HCT116 (cell line): Measurements from ENCODE around the gene RUNDC3A. TPM values are rescaled to one million over a fixed set of nuclear protein-coding genes. Genes with fewer than 3 reads are reported as not detected.
"Not testable (repeated sequence)": the region's sequence is repeated elsewhere in the genome, so short reads cannot be mapped to it uniquely, and the experiment has no call there.

Source experiments
- ATAC-seq: fragments of 200-7000 bp; cut with Tn5 transposase; 2 replicates; pipeline ENCODE4 v1.9.1; 2020; ENCODE audit warnings: mild to moderate bottlenecking, moderate library complexity
- BruUV-seq: library from RNA; stranded (reverse); fragments of 400-500 nt; replicated peaks from 2 replicates; lab custom pipeline; 2021; lab: Mats Ljungman, UMichigan
- CTCF ChIA-PET: fragments of 300-600 bp; sonication (Branson Sonifier 250); formaldehyde crosslinking; loops from one replicate; lab custom pipeline; 2021; ENCODE audit warnings: antibody characterized with exemption; lab: Charles Lee
- POLR2A ChIA-PET: fragments of 300-600, 350-600 bp; sonication (Branson Sonifier 250); formaldehyde crosslinking; loops from one replicate; lab custom pipeline; 2021; ENCODE audit warnings: antibody characterized with exemption; lab: Charles Lee
- RAD21 ChIA-PET, 2 experiments: fragments of 300-600 bp; sonication (Branson Sonifier 250); formaldehyde crosslinking; loops; one replicate each; lab custom pipeline; 2023; ENCODE audit warnings: low total read pairs in 2 of 2; ENCODE audit not compliant: uncharacterized antibody in 2 of 2, unreplicated experiment in 2 of 2, low non-redundant PET in 1 of 2; lab: Charles Lee
- DNase-seq: peaks from one replicate; pipeline ENCODE4 v3.0.0-alpha.2; 2010; ENCODE audit warnings: low read depth, low spot score
- H2AFZ ChIP-seq: fragments of 200-600 bp; shearing (Covaris generic), sonication (generic); 2 replicates; pipeline ENCODE4 v1.6.1; 2017; ENCODE audit warnings: low read depth, mixed run types, mixed read lengths, antibody characterized with exemption, low read length; ENCODE audit not compliant: poor library complexity, severe bottlenecking
- H3K27ac ChIP-seq: 2 replicates; pipeline ENCODE4 v1.5.1; 2012; ENCODE audit warnings: low read depth, low read length
- H3K27me3 ChIP-seq: fragments of 200-600 bp; sonication (generic); 2 replicates; pipeline ENCODE4 v1.6.1; 2016; ENCODE audit warnings: mixed run types, low read length, mixed read lengths; ENCODE audit not compliant: insufficient read depth
- H3K36me3 ChIP-seq, 2 experiments: fragments of 200-500 bp in 1 of 2; fragments of 200-600 bp in 1 of 2; sonication (Bioruptor generic) in 1 of 2; sonication (generic) in 1 of 2; 2 replicates each; pipeline versions ENCODE4 v1.5.1 to v1.6.1; 2014 to 2016; ENCODE audit warnings: low read length in 2 of 2, inconsistent platforms in 1 of 2, mixed read lengths in 1 of 2, mixed run types in 1 of 2; ENCODE audit not compliant: insufficient read depth in 2 of 2, control insufficient read depth in 1 of 2
- H3K4me1 ChIP-seq, 2 experiments: fragments of 200-600 bp in 1 of 2; sonication (generic) in 1 of 2; 2 replicates each; pipeline versions ENCODE4 v1.5.1 to v1.6.1; 2012 to 2017; ENCODE audit warnings: low read length in 2 of 2, inconsistent platforms in 1 of 2, mild to moderate bottlenecking in 1 of 2, mixed read lengths in 1 of 2, mixed run types in 1 of 2, moderate library complexity in 1 of 2; ENCODE audit not compliant: insufficient read depth in 2 of 2, control insufficient read depth in 1 of 2
- H3K4me2 ChIP-seq: fragments of 200-600 bp; sonication (generic); 2 replicates; pipeline ENCODE4 v1.6.1; 2017; ENCODE audit warnings: mixed run types, low read length, mixed read lengths
- H3K4me3 ChIP-seq, 2 experiments: fragments of 200-600 bp in 1 of 2; sonication (generic) in 1 of 2; replicated peaks in 1 of 2; 2 replicates each; pipeline ENCODE4 v1.5.1; 2011 to 2016; ENCODE audit warnings: low read length in 2 of 2, control low read depth in 1 of 2, low read depth in 1 of 2, mild to moderate bottlenecking in 1 of 2, mixed read lengths in 1 of 2, mixed run types in 1 of 2
- H3K79me2 ChIP-seq: fragments of 200-600 bp; sonication (generic); 2 replicates; pipeline ENCODE4 v1.6.1; 2017; ENCODE audit warnings: mild to moderate bottlenecking, mixed run types, low read length, moderate library complexity, mixed read lengths; ENCODE audit not compliant: insufficient read depth
- H3K9ac ChIP-seq: fragments of 200-600 bp; sonication (generic); 2 replicates; pipeline ENCODE4 v1.6.1; 2016; ENCODE audit warnings: low read length, mixed read lengths
- H3K9me2 ChIP-seq: fragments of 200-600 bp; sonication (generic), shearing (Covaris generic); 2 replicates; pipeline ENCODE4 v1.6.1; 2017; ENCODE audit warnings: mixed run types, mild to moderate bottlenecking, moderate library complexity; ENCODE audit not compliant: insufficient read depth
- H3K9me3 ChIP-seq, 2 experiments: fragments of 200-500 bp in 1 of 2; fragments of 200-600 bp in 1 of 2; sonication (Bioruptor generic) in 1 of 2; sonication (generic) in 1 of 2; 2 replicates each; pipeline ENCODE4 v1.6.1; 2014 to 2017; ENCODE audit warnings: low read length in 2 of 2, mixed read lengths in 2 of 2, inconsistent platforms in 1 of 2, low read depth in 1 of 2, mild to moderate bottlenecking in 1 of 2, mixed run types in 1 of 2, moderate library complexity in 1 of 2; ENCODE audit not compliant: control insufficient read depth in 1 of 2, insufficient read depth in 1 of 2
- H4K20me1 ChIP-seq: fragments of 200-600 bp; sonication (generic), shearing (Covaris generic); 2 replicates; pipeline ENCODE4 v1.6.1; 2017; ENCODE audit warnings: mixed run types, mild to moderate bottlenecking, moderate library complexity; ENCODE audit not compliant: insufficient read depth
- CBX3 ChIP-seq: IDR thresholded peaks from 2 replicates; pipeline ENCODE4 v1.6.1; 2012; ENCODE audit warnings: low read depth
- EZH2 ChIP-seq: fragments of 200-600 bp; sonication (generic); IDR thresholded peaks from 2 replicates; pipeline ENCODE4 v1.6.1; 2017; ENCODE audit warnings: antibody characterized with exemption, mixed run types
- JUND ChIP-seq: IDR thresholded peaks from 2 replicates; pipeline ENCODE4 v1.6.1; 2012
- POLR2A ChIP-seq: IDR thresholded peaks from 2 replicates; pipeline ENCODE4 v1.7.0; 2011; ENCODE audit warnings: borderline replicate concordance; ENCODE audit not compliant: insufficient read depth, insufficient read length; ENCODE audit errors: extremely low read depth
- RAD21 ChIP-seq: IDR thresholded peaks from 2 replicates; pipeline ENCODE4 v1.6.1; 2012; ENCODE audit warnings: low read depth, mild to moderate bottlenecking
- SRF ChIP-seq: IDR thresholded peaks from 2 replicates; pipeline ENCODE4 v1.6.1; 2012; ENCODE audit warnings: low read depth
- YY1 ChIP-seq: IDR thresholded peaks from 2 replicates; pipeline ENCODE4 v1.6.1; 2011; ENCODE audit warnings: low read length, low read depth, moderate library complexity, mild to moderate bottlenecking; ENCODE audit not compliant: insufficient replicate concordance; ENCODE audit errors: extremely low read depth
- intact Hi-C: fragments of 100-400 bp; cut with micrococcal nuclease; formaldehyde crosslinking; loops from 2 replicates; pipeline ENCODE4 v1.10.0; 2022
- total RNA-seq: library from RNA; stranded (reverse); gene quantifications from one replicate; pipeline ENCODE4 v1.2.1, GENCODE V29; 2021; ENCODE audit not compliant: unreplicated experiment
- TF ChIP-seq, protein P1 (sequence below): IDR thresholded peaks from 2 replicates; pipeline ENCODE4 v1.6.1; 2011; ENCODE audit warnings: mild to moderate bottlenecking, low read length, moderate library complexity; ENCODE audit not compliant: insufficient replicate concordance; ENCODE audit errors: extremely low read depth
- TF ChIP-seq, protein P2 (sequence below): IDR thresholded peaks from 2 replicates; pipeline ENCODE4 v1.6.1; 2012
- TF ChIP-seq, protein P3 (sequence below), 3 experiments: fragments of 200-600 bp in 1 of 3; sonication (generic) in 1 of 3; IDR thresholded peaks in 2 of 3; conservative IDR thresholded peaks in 1 of 3; 2 replicates each; pipeline ENCODE4 v1.5.1; 2012 to 2017; ENCODE audit warnings: low read depth in 2 of 3, low read length in 2 of 3, antibody characterized with exemption in 1 of 3, borderline replicate concordance in 1 of 3, control low read depth in 1 of 3, mild to moderate bottlenecking in 1 of 3, mixed read lengths in 1 of 3, mixed run types in 1 of 3, moderate library complexity in 1 of 3; ENCODE audit not compliant: insufficient read depth in 1 of 3

The RUNDC3A gene
- total RNA-seq, 1 experiment from 2014 or later = 0.61 TPM

DNA sequence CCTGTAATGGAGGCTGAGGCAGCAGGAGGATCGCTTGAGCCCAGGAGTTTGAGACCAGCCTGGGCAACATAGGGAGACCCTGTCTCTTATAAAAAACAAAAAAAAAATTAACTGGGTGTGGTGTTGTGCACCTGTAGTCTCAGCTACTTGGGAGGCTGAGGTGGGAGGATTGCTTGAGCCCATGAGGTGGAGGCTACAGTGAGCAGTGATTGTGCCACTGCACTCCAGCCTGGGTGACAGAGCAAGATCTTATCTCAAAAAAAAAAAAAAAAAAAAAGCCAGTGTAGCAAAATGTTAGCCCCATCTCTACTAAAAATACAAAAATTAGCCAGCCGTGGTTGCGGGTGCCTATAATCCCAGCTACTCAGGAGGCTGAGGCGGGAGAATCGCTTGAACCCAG lies 21.9 kb downstream of the RUNDC3A start:
- ATAC-seq, H2AFZ ChIP-seq, H3K4me2 ChIP-seq, H3K36me3 ChIP-seq, H3K4me3 ChIP-seq, RAD21 ChIA-PET, intact Hi-C loops, BruUV-seq, H4K20me1 ChIP-seq, H3K9me3 ChIP-seq, H3K9ac ChIP-seq, H3K27ac ChIP-seq, H3K9me2 ChIP-seq, DNase-seq, H3K27me3 ChIP-seq: not testable (repeated sequence)
- H3K79me2 ChIP-seq = peaks cover 13% of the 10 kb centered on the region; the same call in 1 of the 2 replicates
- H3K4me1 ChIP-seq = peaks cover 18 to 34% of the 10 kb centered on the region in 2 experiments
- ChIA-PET POLR2A (interaction anchor here (0.8 to 1.5 kb wide), 2 partner anchors 15 to 126 kb away, joined by 4 to 7 read pairs; partner anchors contain the start of gene GRN), CTCF (interaction anchor here (0.6 to 2.3 kb wide), 10 partner anchors 21 to 192 kb away, joined by 3 to 13 read pairs (median 4); partner anchors contain the start of gene FAM171A2)

DNA sequence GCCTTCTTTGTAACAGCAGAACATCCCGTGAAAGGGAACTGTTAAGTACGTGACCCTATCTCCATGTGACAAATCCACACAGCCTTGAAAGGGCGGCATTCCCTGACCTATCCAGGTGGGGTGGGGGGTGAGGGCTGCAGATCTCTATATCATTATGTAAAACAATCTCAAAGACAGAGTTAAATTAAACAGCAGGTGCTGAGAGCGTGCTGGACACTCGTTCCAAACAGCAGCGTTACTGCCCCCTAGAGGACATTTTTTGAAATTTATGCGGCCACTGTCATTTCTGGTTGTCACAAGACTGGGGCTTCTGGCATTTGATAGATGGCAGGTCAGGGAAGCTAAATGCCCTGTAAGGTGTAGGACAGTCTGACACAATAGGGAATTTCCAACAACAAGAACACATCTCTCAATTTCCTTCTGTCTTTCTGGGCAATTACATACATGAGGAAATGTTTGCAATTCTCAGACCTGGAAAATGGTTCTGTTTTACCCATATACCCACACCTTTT lies 22.9 kb downstream of the RUNDC3A start:
- BruUV-seq = no TSS peak
- Histone ChIP-seq H2AFZ (peak overlapping the region; percentile 87), H3K9me2 (no peaks in the 10 kb centered on the region), H3K4me1 (peaks cover 18 to 31% of the 10 kb centered on the region in 2 experiments), H3K9ac (no peak overlapping the region), H3K79me2 (0 out of 2 replicates have a peak, but pooled peaks cover 2% of the 10 kb centered on the region), H3K27ac (no peak overlapping the region), H3K4me2 (peak overlapping the region; percentile 55), H3K27me3 (no peaks in the 10 kb centered on the region), H3K9me3 (no peaks in the 10 kb centered on the region), H4K20me1 (no peaks in the 10 kb centered on the region), H3K4me3 (no peak overlapping the region; a peak in 1 of 4 replicates), H3K36me3 (no peaks in the 10 kb centered on the region)
- TF ChIP-seq, protein P1, sequence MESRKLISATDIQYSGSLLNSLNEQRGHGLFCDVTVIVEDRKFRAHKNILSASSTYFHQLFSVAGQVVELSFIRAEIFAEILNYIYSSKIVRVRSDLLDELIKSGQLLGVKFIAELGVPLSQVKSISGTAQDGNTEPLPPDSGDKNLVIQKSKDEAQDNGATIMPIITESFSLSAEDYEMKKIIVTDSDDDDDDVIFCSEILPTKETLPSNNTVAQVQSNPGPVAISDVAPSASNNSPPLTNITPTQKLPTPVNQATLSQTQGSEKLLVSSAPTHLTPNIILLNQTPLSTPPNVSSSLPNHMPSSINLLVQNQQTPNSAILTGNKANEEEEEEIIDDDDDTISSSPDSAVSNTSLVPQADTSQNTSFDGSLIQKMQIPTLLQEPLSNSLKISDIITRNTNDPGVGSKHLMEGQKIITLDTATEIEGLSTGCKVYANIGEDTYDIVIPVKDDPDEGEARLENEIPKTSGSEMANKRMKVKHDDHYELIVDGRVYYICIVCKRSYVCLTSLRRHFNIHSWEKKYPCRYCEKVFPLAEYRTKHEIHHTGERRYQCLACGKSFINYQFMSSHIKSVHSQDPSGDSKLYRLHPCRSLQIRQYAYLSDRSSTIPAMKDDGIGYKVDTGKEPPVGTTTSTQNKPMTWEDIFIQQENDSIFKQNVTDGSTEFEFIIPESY = peak; percentile 31
- TF ChIP-seq, protein P2, sequence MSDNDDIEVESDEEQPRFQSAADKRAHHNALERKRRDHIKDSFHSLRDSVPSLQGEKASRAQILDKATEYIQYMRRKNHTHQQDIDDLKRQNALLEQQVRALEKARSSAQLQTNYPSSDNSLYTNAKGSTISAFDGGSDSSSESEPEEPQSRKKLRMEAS = peak; percentile 81
- no peak for TF ChIP-seq JUND
- TF ChIP-seq, protein P3, sequence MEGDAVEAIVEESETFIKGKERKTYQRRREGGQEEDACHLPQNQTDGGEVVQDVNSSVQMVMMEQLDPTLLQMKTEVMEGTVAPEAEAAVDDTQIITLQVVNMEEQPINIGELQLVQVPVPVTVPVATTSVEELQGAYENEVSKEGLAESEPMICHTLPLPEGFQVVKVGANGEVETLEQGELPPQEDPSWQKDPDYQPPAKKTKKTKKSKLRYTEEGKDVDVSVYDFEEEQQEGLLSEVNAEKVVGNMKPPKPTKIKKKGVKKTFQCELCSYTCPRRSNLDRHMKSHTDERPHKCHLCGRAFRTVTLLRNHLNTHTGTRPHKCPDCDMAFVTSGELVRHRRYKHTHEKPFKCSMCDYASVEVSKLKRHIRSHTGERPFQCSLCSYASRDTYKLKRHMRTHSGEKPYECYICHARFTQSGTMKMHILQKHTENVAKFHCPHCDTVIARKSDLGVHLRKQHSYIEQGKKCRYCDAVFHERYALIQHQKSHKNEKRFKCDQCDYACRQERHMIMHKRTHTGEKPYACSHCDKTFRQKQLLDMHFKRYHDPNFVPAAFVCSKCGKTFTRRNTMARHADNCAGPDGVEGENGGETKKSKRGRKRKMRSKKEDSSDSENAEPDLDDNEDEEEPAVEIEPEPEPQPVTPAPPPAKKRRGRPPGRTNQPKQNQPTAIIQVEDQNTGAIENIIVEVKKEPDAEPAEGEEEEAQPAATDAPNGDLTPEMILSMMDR (IDR thresholded peaks at IDR 0.05 in 2 of 3, conservative IDR thresholded peaks at IDR 0.05 in 1 of 3; ENCODE audit: borderline replicate concordance in 1 of 3, insufficient read depth in 1 of 3, low read depth in 2 of 3, low read length in 2 of 3) = peak; percentile 75 to 93 (median 88)
- TF ChIP-seq RAD21 = peak; percentile 85
- peak; percentile 43 for TF ChIP-seq YY1
- no peak for TF ChIP-seq POLR2A
- TF ChIP-seq EZH2 = no peak
- TF ChIP-seq CBX3 = peak; percentile 69; the same call in 1 of the 2 replicates
- no peak for TF ChIP-seq SRF
- ChIA-PET CTCF (interaction anchor here (0.8 to 2.3 kb wide), 17 partner anchors 14 to 191 kb away, joined by 3 to 13 read pairs (median 5); partner anchors contain the start of genes FAM171A2 and GRN), RAD21 (no interaction called here), POLR2A (interaction anchor here (0.8 to 1.5 kb wide), 2 partner anchors 14 to 127 kb away, joined by 4 to 7 read pairs; partner anchors contain the start of gene GRN)
- DNase-seq (peak; percentile 79), ATAC-seq (peak; percentile 63)
- intact Hi-C loops = loop anchor here (1.0 kb wide), 1 partner anchor 190 kb away; the partner anchor contains the start of gene HROB
